CD14-positive monocyte (primary cell): ENCODE results near the gene KIF21A. TPM values are rescaled to one million over a fixed set of nuclear protein-coding genes. Genes with fewer than 3 reads are reported as not detected.
A peak's percentile ranks its signal among the peaks of the same experiment; 100 is the strongest.

ENCODE experiments used
- DNase-seq, 3 donors: peaks; one replicate each; pipeline ENCODE4 v3.0.0-alpha.2; 2011 to 2022
- H2AFZ ChIP-seq: 2 replicates; pipeline ENCODE4 v1.6.0; 2012; ENCODE audit warnings: mild to moderate bottlenecking, low read depth, low read length, inconsistent platforms; ENCODE audit not compliant: insufficient read depth, poor library complexity, severe bottlenecking
- H3K27ac ChIP-seq, 2 donors: 1 replicate in 1 of 2; 2 replicates in 1 of 2; pipeline ENCODE4 v1.5.1; 2012 to 2013; ENCODE audit warnings: low read length in 2 of 2, control low read depth in 1 of 2, inconsistent platforms in 1 of 2, low read depth in 1 of 2, mild to moderate bottlenecking in 1 of 2
- H3K27me3 ChIP-seq, 2 donors: one replicate each; pipeline versions ENCODE4 v1.6.0 to v1.6.1; 2011 to 2013; ENCODE audit warnings: low read length in 2 of 2; ENCODE audit not compliant: control insufficient read depth in 2 of 2, insufficient read depth in 2 of 2
- H3K36me3 ChIP-seq, 2 donors: replicated peaks in 1 of 2; 1 replicate in 1 of 2; 2 replicates in 1 of 2; pipeline versions ENCODE4 v1.5.1 to v1.6.1; 2012 to 2013; ENCODE audit warnings: low read length in 2 of 2, control low read depth in 1 of 2, inconsistent platforms in 1 of 2, mild to moderate bottlenecking in 1 of 2; ENCODE audit not compliant: insufficient read depth in 2 of 2, control insufficient read depth in 1 of 2
- H3K4me1 ChIP-seq, 2 donors: 1 replicate in 1 of 2; 2 replicates in 1 of 2; pipeline versions ENCODE4 v1.5.1 to v1.6.1; 2012 to 2013; ENCODE audit warnings: low read length in 2 of 2, control low read depth in 1 of 2, inconsistent platforms in 1 of 2, mild to moderate bottlenecking in 1 of 2, moderate library complexity in 1 of 2; ENCODE audit not compliant: insufficient read depth in 2 of 2, control insufficient read depth in 1 of 2
- H3K4me2 ChIP-seq: replicated peaks from 2 replicates; pipeline ENCODE3; 2012; ENCODE audit warnings: low read length, moderate library complexity, mild to moderate bottlenecking; ENCODE audit not compliant: poor library complexity, severe bottlenecking; ENCODE audit errors: extremely low read depth
- H3K4me3 ChIP-seq, 3 experiments: fragments of 200-600 bp in 1 of 3; sonication (generic) in 1 of 3; replicated peaks in 1 of 3; 1 replicate in 2 of 3; 2 replicates in 1 of 3; pipeline ENCODE4 v1.5.1; 2011 to 2013; ENCODE audit warnings: low read length in 3 of 3, mild to moderate bottlenecking in 3 of 3, control low read depth in 2 of 3, low read depth in 2 of 3, inconsistent platforms in 1 of 3, moderate library complexity in 1 of 3
- H3K79me2 ChIP-seq: 2 replicates; pipeline ENCODE4 v1.6.0; 2012; ENCODE audit warnings: mild to moderate bottlenecking, control low read depth, inconsistent platforms, low read length, moderate library complexity; ENCODE audit not compliant: insufficient read depth
- H3K9ac ChIP-seq: 2 replicates; pipeline ENCODE4 v1.6.0; 2017; ENCODE audit warnings: low read length, mild to moderate bottlenecking; ENCODE audit not compliant: insufficient read depth, poor library complexity, severe bottlenecking
- H3K9me3 ChIP-seq, 2 donors: replicated peaks in 1 of 2; 1 replicate in 1 of 2; 2 replicates in 1 of 2; pipeline versions ENCODE4 v1.5.1 to v1.6.1; 2012 to 2013; ENCODE audit warnings: low read length in 2 of 2, control low read depth in 1 of 2; ENCODE audit not compliant: control insufficient read depth in 1 of 2, insufficient read depth in 1 of 2
- H4K20me1 ChIP-seq: 2 replicates; pipeline ENCODE4 v1.6.0; 2012; ENCODE audit warnings: mild to moderate bottlenecking, low read length, control low read depth, moderate library complexity; ENCODE audit not compliant: insufficient read depth
- H3K27ac Mint-ChIP-seq, 7 donors: one replicate each; pipeline ENCODE4 v1.8.0; 2020; ENCODE audit warnings: mild to moderate bottlenecking in 7 of 7, mixed read lengths in 7 of 7, moderate library complexity in 6 of 7, inconsistent platforms in 2 of 7
- H3K27me3 Mint-ChIP-seq, 3 donors: one replicate each; pipeline ENCODE4 v1.8.0; 2021 to 2022; ENCODE audit warnings: low read depth in 3 of 3, mild to moderate bottlenecking in 3 of 3, mixed read lengths in 3 of 3, moderate library complexity in 3 of 3, inconsistent platforms in 1 of 3
- H3K36me3 Mint-ChIP-seq, 2 donors: one replicate each; pipeline ENCODE4 v1.8.0; 2020; ENCODE audit warnings: mixed read lengths in 2 of 2, inconsistent platforms in 1 of 2, mild to moderate bottlenecking in 1 of 2
- H3K4me1 Mint-ChIP-seq: one replicate; pipeline ENCODE4 v1.8.0; 2020; ENCODE audit warnings: mild to moderate bottlenecking, mixed read lengths
- H3K4me3 Mint-ChIP-seq, 2 donors: one replicate each; pipeline ENCODE4 v1.8.0; 2020; ENCODE audit warnings: mild to moderate bottlenecking in 2 of 2, mixed read lengths in 2 of 2, moderate library complexity in 1 of 2
- H3K9me3 Mint-ChIP-seq, 7 donors: one replicate each; pipeline ENCODE4 v1.8.0; 2020 to 2022; ENCODE audit warnings: mixed read lengths in 7 of 7, mild to moderate bottlenecking in 6 of 7, moderate library complexity in 6 of 7, inconsistent platforms in 2 of 7
- WGBS: methylation state at CpG from one replicate; pipeline ENCODE4 v1.1.5; 2013; ENCODE audit warnings: missing lambda C conversion rate; ENCODE audit not compliant: insufficient coverage; 5-methylcytosine and 5-hydroxymethylcytosine counted together
- intact Hi-C, 2 donors: fragments of 100-400 bp; cut with micrococcal nuclease; formaldehyde crosslinking; loops; one replicate each; pipeline versions ENCODE4 v1.15.0 to v1.15.1; 2023
- polyA plus RNA-seq, 3 donors: library from polyadenylated mRNA; depleted of rRNA in 1 of 3; unstranded in 2 of 3; stranded (reverse) in 1 of 3; fragments of 300-500 nt in 2 of 3; fragments of >200 nt in 1 of 3; fragmentation: Illumina TruSeq in 2 of 3; gene quantifications; 1 replicate in 2 of 3; 2 replicates in 1 of 3; pipeline ENCODE4 v1.2.3, GENCODE V29; 2012 to 2021
- TF ChIP-seq, protein P1 (sequence below): fragments of 200-600 bp; IDR thresholded peaks from one replicate; pipeline ENCODE4 v1.8.0; 2022; ENCODE audit warnings: antibody characterized with exemption, mild to moderate bottlenecking

KIF21A gene
- polyA plus RNA-seq, 3 donors = 0.03 to 0.05 TPM; not detected in 1

DNA sequence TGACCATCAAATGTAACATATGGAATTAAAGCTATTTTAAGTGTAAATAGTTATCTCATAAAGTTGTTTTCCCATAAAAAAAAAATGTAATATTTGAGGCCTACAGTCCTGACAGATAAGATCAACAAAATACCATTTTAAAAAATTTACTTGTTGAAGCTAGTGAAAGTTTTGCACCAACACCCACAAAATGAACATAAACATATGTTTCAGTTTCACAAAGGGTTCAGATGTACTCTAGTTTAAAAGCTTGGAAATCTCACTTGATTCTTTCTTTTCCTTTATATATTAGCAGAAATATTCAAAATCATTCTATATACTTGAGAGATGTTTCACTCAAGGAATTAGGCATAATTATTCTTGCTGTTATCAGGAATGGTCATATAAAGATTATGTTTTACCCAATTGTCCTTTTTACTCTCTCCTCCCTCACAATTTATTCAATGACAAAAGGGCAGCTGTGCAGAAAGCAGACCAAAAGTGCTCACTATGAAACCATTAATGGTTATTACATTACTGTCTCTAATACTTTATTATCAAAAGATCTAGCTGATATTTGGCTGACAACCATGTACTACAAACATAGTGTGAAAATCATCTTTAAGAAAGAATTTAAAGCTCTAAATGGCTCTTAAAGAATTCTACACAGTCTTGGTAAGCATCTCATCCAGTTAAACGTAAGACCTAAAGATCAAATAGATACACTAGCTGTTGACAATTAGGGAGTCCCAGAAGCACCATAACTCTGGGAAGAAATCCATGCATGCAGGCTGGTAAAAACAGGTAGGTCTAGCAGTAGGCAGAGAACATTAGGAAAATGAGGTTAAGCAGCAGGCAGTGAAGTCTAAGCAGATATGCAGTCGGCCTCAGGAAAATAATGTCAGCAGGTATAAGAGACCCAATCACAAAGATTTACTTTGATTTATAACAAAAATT lies 28.8 kb downstream of the KIF21A start:
- Mint-ChIP-seq H3K27me3 (peaks cover 0 to 2% (median 0%) of the 10 kb centered on the region in 3 donors), H3K4me3 (no peak overlapping the region), H3K4me1 (no peaks in the 10 kb centered on the region), H3K9me3 (peaks cover 0 to 3% (median 2%) of the 10 kb centered on the region in 7 donors), H3K27ac (peak overlapping the region in 1 of 7 donors; percentile 7), H3K36me3 (no peaks in the 10 kb centered on the region)
- Histone ChIP-seq H3K4me2 (no peak overlapping the region), H3K9me3 (no peaks in the 10 kb centered on the region), H3K4me1 (no peaks in the 10 kb centered on the region), H3K27ac (no peak overlapping the region), H2AFZ (no peak overlapping the region), H3K79me2 (no peaks in the 10 kb centered on the region), H3K4me3 (no peak overlapping the region), H3K9ac (no peak overlapping the region), H3K27me3 (no peaks in the 10 kb centered on the region), H4K20me1 (no peaks in the 10 kb centered on the region), H3K36me3 (no peaks in the 10 kb centered on the region)
- no peak for DNase-seq
- intact Hi-C loops = no loop called here
- TF ChIP-seq, protein P1, sequence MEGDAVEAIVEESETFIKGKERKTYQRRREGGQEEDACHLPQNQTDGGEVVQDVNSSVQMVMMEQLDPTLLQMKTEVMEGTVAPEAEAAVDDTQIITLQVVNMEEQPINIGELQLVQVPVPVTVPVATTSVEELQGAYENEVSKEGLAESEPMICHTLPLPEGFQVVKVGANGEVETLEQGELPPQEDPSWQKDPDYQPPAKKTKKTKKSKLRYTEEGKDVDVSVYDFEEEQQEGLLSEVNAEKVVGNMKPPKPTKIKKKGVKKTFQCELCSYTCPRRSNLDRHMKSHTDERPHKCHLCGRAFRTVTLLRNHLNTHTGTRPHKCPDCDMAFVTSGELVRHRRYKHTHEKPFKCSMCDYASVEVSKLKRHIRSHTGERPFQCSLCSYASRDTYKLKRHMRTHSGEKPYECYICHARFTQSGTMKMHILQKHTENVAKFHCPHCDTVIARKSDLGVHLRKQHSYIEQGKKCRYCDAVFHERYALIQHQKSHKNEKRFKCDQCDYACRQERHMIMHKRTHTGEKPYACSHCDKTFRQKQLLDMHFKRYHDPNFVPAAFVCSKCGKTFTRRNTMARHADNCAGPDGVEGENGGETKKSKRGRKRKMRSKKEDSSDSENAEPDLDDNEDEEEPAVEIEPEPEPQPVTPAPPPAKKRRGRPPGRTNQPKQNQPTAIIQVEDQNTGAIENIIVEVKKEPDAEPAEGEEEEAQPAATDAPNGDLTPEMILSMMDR = no peak
- WGBS = no CpG with 5 or more reads among the region's 2 CpGs

DNA sequence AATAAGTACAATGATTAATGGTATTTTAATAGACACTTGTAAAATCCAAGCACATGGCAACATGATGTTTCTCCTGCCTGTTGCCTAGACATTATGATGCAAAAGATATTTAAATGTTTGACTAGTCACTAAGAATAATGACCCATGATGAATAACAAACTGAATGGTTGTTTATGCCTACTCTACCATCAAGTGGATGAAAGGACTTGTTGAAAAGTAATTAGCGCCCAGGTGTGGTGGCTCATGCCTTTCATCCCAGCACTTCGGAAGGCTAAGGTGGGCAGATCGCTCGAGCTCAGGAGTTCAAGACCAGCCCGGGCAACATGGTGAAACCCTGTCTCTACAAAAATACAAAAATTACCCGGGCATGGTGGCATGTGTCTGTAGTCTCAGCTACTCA lies 30.7 kb downstream of the KIF21A start:
- no peak overlapping the region for H3K27ac Mint-ChIP-seq
- H3K9ac ChIP-seq = no peak overlapping the region
- peaks cover 0 to 3% (median 2%) of the 10 kb centered on the region in 7 donors for H3K9me3 Mint-ChIP-seq
- no peaks in the 10 kb centered on the region for H3K36me3 Mint-ChIP-seq
- H3K27me3 ChIP-seq = no peaks in the 10 kb centered on the region
- no peak overlapping the region for H3K4me3 ChIP-seq
- no CpG with 5 or more reads among the region's 6 CpGs for WGBS
- no peaks in the 10 kb centered on the region for H3K4me1 Mint-ChIP-seq
- intact Hi-C loops = no loop called here
- no peak overlapping the region for H2AFZ ChIP-seq
- no peak overlapping the region for H3K4me3 Mint-ChIP-seq
- no peaks in the 10 kb centered on the region for H3K9me3 ChIP-seq
- no peak overlapping the region for H3K4me2 ChIP-seq
- H3K27me3 Mint-ChIP-seq = peaks cover 0 to 2% (median 0%) of the 10 kb centered on the region in 3 donors
- H4K20me1 ChIP-seq = no peaks in the 10 kb centered on the region
- TF ChIP-seq, protein P1 = no peak
- no peaks in the 10 kb centered on the region for H3K4me1 ChIP-seq
- DNase-seq = no peak
- H3K36me3 ChIP-seq = no peaks in the 10 kb centered on the region
- H3K79me2 ChIP-seq = no peaks in the 10 kb centered on the region
- no peak overlapping the region for H3K27ac ChIP-seq
